Lung (tissue), 12 donors: ENCODE data around the gene IFNL3. TPM values are rescaled to one million over a fixed set of nuclear protein-coding genes. Genes with fewer than 3 reads are reported as not detected.

Experiments
- ATAC-seq: fragments of 200-7000 bp; cut with Tn5 transposase; one replicate; pipeline ENCODE4 v1.9.1; 2020; ENCODE audit warnings: moderate number of reproducible peaks; ENCODE audit not compliant: insufficient read depth, low FRiP score
- DNase-seq, 3 donors: peaks; one replicate each; pipeline ENCODE4 v3.0.0-alpha.2; 2013 to 2017
- H3K27ac ChIP-seq, 2 donors: one replicate each; pipeline ENCODE4 v1.5.1; 2013; ENCODE audit warnings: mild to moderate bottlenecking in 2 of 2, moderate library complexity in 2 of 2, control low read depth in 1 of 2, inconsistent platforms in 1 of 2, low read depth in 1 of 2, low read length in 1 of 2
- H3K27me3 ChIP-seq, 3 donors: one replicate each; pipeline ENCODE4 v1.5.1; 2013; ENCODE audit warnings: low read length in 2 of 3; ENCODE audit not compliant: control insufficient read depth in 3 of 3, insufficient read depth in 3 of 3
- H3K36me3 ChIP-seq, 4 donors: one replicate each; pipeline ENCODE4 v1.5.1; 2013; ENCODE audit warnings: low read length in 4 of 4, mild to moderate bottlenecking in 1 of 4, moderate library complexity in 1 of 4; ENCODE audit not compliant: control insufficient read depth in 4 of 4, insufficient read depth in 4 of 4
- H3K4me1 ChIP-seq, 5 donors: one replicate each; pipeline ENCODE4 v1.5.1; 2013; ENCODE audit warnings: low read length in 5 of 5, mild to moderate bottlenecking in 2 of 5, moderate library complexity in 1 of 5; ENCODE audit not compliant: control insufficient read depth in 5 of 5, insufficient read depth in 5 of 5
- H3K4me3 ChIP-seq: one replicate; pipeline ENCODE4 v1.5.1; 2013; ENCODE audit warnings: mild to moderate bottlenecking, control low read depth, moderate library complexity
- H3K9ac ChIP-seq, 2 donors: one replicate each; pipeline ENCODE4 v1.5.1; 2013; ENCODE audit warnings: low read length in 2 of 2, control low read depth in 1 of 2; ENCODE audit not compliant: insufficient read depth in 1 of 2
- H3K9me3 ChIP-seq, 4 donors: one replicate each; pipeline ENCODE4 v1.5.1; 2013; ENCODE audit warnings: low read length in 3 of 4, mild to moderate bottlenecking in 1 of 4, moderate library complexity in 1 of 4; ENCODE audit not compliant: control insufficient read depth in 4 of 4, insufficient read depth in 3 of 4
- WGBS, 2 donors: extraction: QIAGEN DNeasy Blood & Tissue Kit; methylation state at CpG; one replicate each; pipeline ENCODE4 v1.1.7; 2013; 5-methylcytosine and 5-hydroxymethylcytosine counted together
- polyA plus RNA-seq, 2 donors: library from polyadenylated mRNA; stranded (reverse); fragments of 200-250 nt; gene quantifications; one replicate each; pipeline ENCODE4 v1.2.1, GENCODE V29; 2013
- total RNA-seq, 2 donors: library from RNA; depleted of rRNA in 1 of 2; stranded (reverse); fragments of >200 nt in 1 of 2; gene quantifications; one replicate each; pipeline ENCODE4 v1.2.1, GENCODE V29; 2014 to 2021
- TF ChIP-seq, protein P1 (sequence below): IDR thresholded peaks from 2 replicates; pipeline ENCODE4 v1.5.1; 2012; ENCODE audit warnings: mild to moderate bottlenecking; ENCODE audit errors: control extremely low read depth, extremely low read depth
- donor health status: control.
- donor health status: control.
- donor health status: Bipolar disorder and iron deficiency.
- donor health status: healthy.
- donor health status: DM: yes; HTN: yes; CAD: no.

IFNL3 gene
- total and polyA plus RNA-seq, 4 donors: not detected

GRCh38 chr19:39196860-39197562 is 47.8 kb downstream of the IFNL3 start, which contains the start of gene NCCRP1:
TSS of gene NCCRP1 (plus strand) at chr19:39196964. CDS start at chr19:39196983, 19 bp downstream.
- TF ChIP-seq, protein P1, sequence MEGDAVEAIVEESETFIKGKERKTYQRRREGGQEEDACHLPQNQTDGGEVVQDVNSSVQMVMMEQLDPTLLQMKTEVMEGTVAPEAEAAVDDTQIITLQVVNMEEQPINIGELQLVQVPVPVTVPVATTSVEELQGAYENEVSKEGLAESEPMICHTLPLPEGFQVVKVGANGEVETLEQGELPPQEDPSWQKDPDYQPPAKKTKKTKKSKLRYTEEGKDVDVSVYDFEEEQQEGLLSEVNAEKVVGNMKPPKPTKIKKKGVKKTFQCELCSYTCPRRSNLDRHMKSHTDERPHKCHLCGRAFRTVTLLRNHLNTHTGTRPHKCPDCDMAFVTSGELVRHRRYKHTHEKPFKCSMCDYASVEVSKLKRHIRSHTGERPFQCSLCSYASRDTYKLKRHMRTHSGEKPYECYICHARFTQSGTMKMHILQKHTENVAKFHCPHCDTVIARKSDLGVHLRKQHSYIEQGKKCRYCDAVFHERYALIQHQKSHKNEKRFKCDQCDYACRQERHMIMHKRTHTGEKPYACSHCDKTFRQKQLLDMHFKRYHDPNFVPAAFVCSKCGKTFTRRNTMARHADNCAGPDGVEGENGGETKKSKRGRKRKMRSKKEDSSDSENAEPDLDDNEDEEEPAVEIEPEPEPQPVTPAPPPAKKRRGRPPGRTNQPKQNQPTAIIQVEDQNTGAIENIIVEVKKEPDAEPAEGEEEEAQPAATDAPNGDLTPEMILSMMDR: no peak
- H3K9me3 ChIP-seq: no peaks in the 10 kb centered on the region
- peaks cover 0 to 5% (median 0%) of the 10 kb centered on the region in 5 donors for H3K4me1 ChIP-seq
- H3K4me3 ChIP-seq: no peak within 1 kb of the TSS
- no peaks in the 10 kb centered on the region for H3K36me3 ChIP-seq
- peaks cover 0 to 28% (median 14%) of the 10 kb centered on the region in 3 donors for H3K27me3 ChIP-seq
- no peak for DNase-seq
- H3K9ac ChIP-seq: no peak within 1 kb of the TSS
- no peak within 1 kb of the TSS for H3K27ac ChIP-seq
- 1 to 4% methylated on average over 28 to 51 of the region's 51 CpGs for WGBS, 2 donors
- no peak for ATAC-seq

GRCh38 chr19:39196320-39196719 is 48.5 kb downstream of the IFNL3 start:
- no peak for ATAC-seq
- peaks cover 0 to 24% (median 14%) of the 10 kb centered on the region in 3 donors for H3K27me3 ChIP-seq
- no peak overlapping the region for H3K9ac ChIP-seq
- H3K4me3 ChIP-seq: no peak overlapping the region
- no peaks in the 10 kb centered on the region for H3K9me3 ChIP-seq
- H3K36me3 ChIP-seq: no peaks in the 10 kb centered on the region
- H3K4me1 ChIP-seq: peaks cover 0 to 5% (median 0%) of the 10 kb centered on the region in 5 donors
- H3K27ac ChIP-seq: no peak overlapping the region
- 21 to 25% methylated on average over 7 of the region's 7 CpGs for WGBS, 2 donors
- TF ChIP-seq, protein P1: no peak
- DNase-seq: no peak

GRCh38 chr19:39195755-39196154 is 49.1 kb downstream of the IFNL3 start:
- Histone ChIP-seq H3K9me3 (no peaks in the 10 kb centered on the region), H3K9ac (no peak overlapping the region), H3K27ac (no peak overlapping the region), H3K4me1 (peaks cover 0 to 3% (median 0%) of the 10 kb centered on the region in 5 donors), H3K27me3 (peaks cover 0 to 24% (median 14%) of the 10 kb centered on the region in 3 donors), H3K36me3 (no peaks in the 10 kb centered on the region), H3K4me3 (no peak overlapping the region)
- TF ChIP-seq, protein P1: no peak
- ATAC-seq (no peak), DNase-seq (peak in 1 of 3 donors; percentile 21)
- WGBS, 2 donors: 31 to 39% methylated on average over 9 of the region's 9 CpGs
